ENCODE data around the gene TMEM19.

The TMEM19 gene

GRCh38 chr12:71641390-71641789 is 44.5 kb upstream of the TMEM19 start:
- Histone ChIP-seq H3K4me3 (no peak overlapping the region), H3K9me3 (no peaks in the 10 kb centered on the region), H3K27me3 (no peaks in the 10 kb centered on the region), H3K27ac (no peak overlapping the region), H3K36me3 (peaks cover 59 to 69% (median 68%) of the 10 kb centered on the region in 3 donors), H3K4me1 (peaks cover 0 to 20% (median 0%) of the 10 kb centered on the region in 4 donors)
- intact Hi-C loops (cut with DNase I; ENCODE audit: low total_unique reads) = no loop called here
- TF ChIP-seq, protein P1, sequence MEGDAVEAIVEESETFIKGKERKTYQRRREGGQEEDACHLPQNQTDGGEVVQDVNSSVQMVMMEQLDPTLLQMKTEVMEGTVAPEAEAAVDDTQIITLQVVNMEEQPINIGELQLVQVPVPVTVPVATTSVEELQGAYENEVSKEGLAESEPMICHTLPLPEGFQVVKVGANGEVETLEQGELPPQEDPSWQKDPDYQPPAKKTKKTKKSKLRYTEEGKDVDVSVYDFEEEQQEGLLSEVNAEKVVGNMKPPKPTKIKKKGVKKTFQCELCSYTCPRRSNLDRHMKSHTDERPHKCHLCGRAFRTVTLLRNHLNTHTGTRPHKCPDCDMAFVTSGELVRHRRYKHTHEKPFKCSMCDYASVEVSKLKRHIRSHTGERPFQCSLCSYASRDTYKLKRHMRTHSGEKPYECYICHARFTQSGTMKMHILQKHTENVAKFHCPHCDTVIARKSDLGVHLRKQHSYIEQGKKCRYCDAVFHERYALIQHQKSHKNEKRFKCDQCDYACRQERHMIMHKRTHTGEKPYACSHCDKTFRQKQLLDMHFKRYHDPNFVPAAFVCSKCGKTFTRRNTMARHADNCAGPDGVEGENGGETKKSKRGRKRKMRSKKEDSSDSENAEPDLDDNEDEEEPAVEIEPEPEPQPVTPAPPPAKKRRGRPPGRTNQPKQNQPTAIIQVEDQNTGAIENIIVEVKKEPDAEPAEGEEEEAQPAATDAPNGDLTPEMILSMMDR (IDR thresholded peaks at IDR 0.05) = no peak
- DNase-seq = no peak

GRCh38 chr12:71642264-71642663 is 43.6 kb upstream of the TMEM19 start:
- Histone ChIP-seq H3K36me3 (peaks cover 60 to 71% (median 67%) of the 10 kb centered on the region in 3 donors), H3K27me3 (no peaks in the 10 kb centered on the region), H3K4me3 (no peak overlapping the region), H3K9me3 (no peaks in the 10 kb centered on the region), H3K27ac (no peak overlapping the region), H3K4me1 (peaks cover 0 to 14% (median 0%) of the 10 kb centered on the region in 4 donors)
- DNase-seq = no peak
- TF ChIP-seq, protein P1 (IDR thresholded peaks at IDR 0.05) = no peak
- intact Hi-C loops (cut with DNase I; ENCODE audit: low total_unique reads) = no loop called here

- Histone ChIP-seq H3K36me3 (peaks cover 54 to 67% (median 56%) of the 10 kb centered on the region in 3 donors), H3K9me3 (no peaks in the 10 kb centered on the region), H3K4me1 (peaks cover 0 to 5% (median 2%) of the 10 kb centered on the region in 4 donors), H3K27ac (no peak overlapping the region), H3K27me3 (no peaks in the 10 kb centered on the region), H3K4me3 (no peak overlapping the region)
- TF ChIP-seq, protein P1 (IDR thresholded peaks at IDR 0.05) = no peak
- DNase-seq = no peak
- intact Hi-C loops (cut with DNase I; ENCODE audit: low total_unique reads) = no loop called here
Measured at GRCh38 chr12:71645268-71645667, 40.6 kb upstream of the TMEM19 start.

DNA sequence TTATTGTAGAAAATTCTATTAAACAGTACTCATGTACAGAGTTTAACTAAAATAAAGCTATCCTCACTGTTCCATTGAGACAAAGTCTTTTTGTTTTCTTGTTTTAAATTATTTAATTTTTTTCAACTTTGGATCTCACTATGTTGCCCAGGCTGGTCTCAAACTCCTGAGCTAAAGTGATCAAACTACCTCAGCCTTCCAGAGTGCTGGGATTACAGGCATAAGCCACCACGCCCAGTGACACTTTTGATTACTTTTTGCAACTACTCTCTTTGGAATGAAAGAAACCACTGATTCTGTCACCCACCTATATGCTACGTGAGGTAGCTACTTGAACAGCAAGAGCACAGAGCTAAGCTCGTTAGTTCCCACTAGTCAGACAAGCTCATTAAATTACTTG is 39.4 kb upstream of the TMEM19 start:
- no peak overlapping the region for H3K4me3 ChIP-seq
- no peak overlapping the region for H3K27ac ChIP-seq
- H3K9me3 ChIP-seq = no peaks in the 10 kb centered on the region
- no peak for DNase-seq
- peaks cover 43 to 57% (median 45%) of the 10 kb centered on the region in 3 donors for H3K36me3 ChIP-seq
- no peaks in the 10 kb centered on the region for H3K27me3 ChIP-seq
- TF ChIP-seq, protein P1 (IDR thresholded peaks at IDR 0.05) = no peak
- intact Hi-C loops (cut with DNase I; ENCODE audit: low total_unique reads) = no loop called here
- H3K4me1 ChIP-seq = peaks cover 0 to 17% (median 3%) of the 10 kb centered on the region in 4 donors

GRCh38 chr12:71648537-71648936 is 37.3 kb upstream of the TMEM19 start:
- Histone ChIP-seq H3K27me3 (no peaks in the 10 kb centered on the region), H3K27ac (no peak overlapping the region), H3K4me1 (peaks cover 0 to 20% (median 5%) of the 10 kb centered on the region in 4 donors), H3K36me3 (peaks cover 37 to 38% (median 38%) of the 10 kb centered on the region in 3 donors), H3K4me3 (no peak overlapping the region), H3K9me3 (peaks cover 0 to 4% (median 0%) of the 10 kb centered on the region in 3 donors)
- intact Hi-C loops (cut with DNase I; ENCODE audit: low total_unique reads) = no loop called here
- TF ChIP-seq, protein P1 (IDR thresholded peaks at IDR 0.05) = no peak
- DNase-seq = no peak

GRCh38 chr12:71649401-71649800 is 36.5 kb upstream of the TMEM19 start:
- peaks cover 0 to 28% (median 5%) of the 10 kb centered on the region in 4 donors for H3K4me1 ChIP-seq
- H3K27ac ChIP-seq = no peak overlapping the region
- H3K27me3 ChIP-seq = no peaks in the 10 kb centered on the region
- DNase-seq = no peak
- H3K36me3 ChIP-seq = peaks cover 36 to 37% (median 37%) of the 10 kb centered on the region in 3 donors
- intact Hi-C loops (cut with DNase I; ENCODE audit: low total_unique reads) = no loop called here
- no peak overlapping the region for H3K4me3 ChIP-seq
- peaks cover 0 to 4% (median 0%) of the 10 kb centered on the region in 3 donors for H3K9me3 ChIP-seq
- TF ChIP-seq, protein P1 (IDR thresholded peaks at IDR 0.05) = no peak
